IPS-15b (cell line): Measurements from ENCODE around the gene UXT.
A peak's percentile ranks its signal among the peaks of the same experiment; 100 is the strongest.
"Not testable (repeated sequence)": the region's sequence is repeated elsewhere in the genome, so short reads cannot be mapped to it uniquely, and the experiment has no call there.

ENCODE experiments used
- H3K27me3 ChIP-seq: one replicate; pipeline ENCODE4 v1.6.1; 2013; ENCODE audit warnings: low read length; ENCODE audit not compliant: control insufficient read depth, insufficient read depth
- H3K36me3 ChIP-seq: one replicate; pipeline ENCODE4 v1.6.1; 2013; ENCODE audit warnings: low read length; ENCODE audit not compliant: control insufficient read depth, insufficient read depth
- H3K4me1 ChIP-seq: one replicate; pipeline ENCODE4 v1.6.1; 2013; ENCODE audit warnings: mild to moderate bottlenecking, low read length; ENCODE audit not compliant: control insufficient read depth, insufficient read depth
- H3K4me3 ChIP-seq: one replicate; pipeline ENCODE4 v1.5.1; 2013; ENCODE audit warnings: low read depth, low read length
- H3K9ac ChIP-seq: one replicate; pipeline ENCODE4 v1.6.1; 2013; ENCODE audit warnings: low read depth, mild to moderate bottlenecking, low read length
- H3K9me3 ChIP-seq: one replicate; pipeline ENCODE4 v1.6.1; 2013; ENCODE audit warnings: mild to moderate bottlenecking, low read length; ENCODE audit not compliant: control insufficient read depth, insufficient read depth

The UXT gene

GRCh38 chrX:47665797-47666196 lies 6.8 kb upstream of the UXT start:
- not testable (repeated sequence) for H3K4me3 ChIP-seq, H3K4me1 ChIP-seq, H3K27me3 ChIP-seq, H3K36me3 ChIP-seq, H3K9me3 ChIP-seq, H3K9ac ChIP-seq

DNA sequence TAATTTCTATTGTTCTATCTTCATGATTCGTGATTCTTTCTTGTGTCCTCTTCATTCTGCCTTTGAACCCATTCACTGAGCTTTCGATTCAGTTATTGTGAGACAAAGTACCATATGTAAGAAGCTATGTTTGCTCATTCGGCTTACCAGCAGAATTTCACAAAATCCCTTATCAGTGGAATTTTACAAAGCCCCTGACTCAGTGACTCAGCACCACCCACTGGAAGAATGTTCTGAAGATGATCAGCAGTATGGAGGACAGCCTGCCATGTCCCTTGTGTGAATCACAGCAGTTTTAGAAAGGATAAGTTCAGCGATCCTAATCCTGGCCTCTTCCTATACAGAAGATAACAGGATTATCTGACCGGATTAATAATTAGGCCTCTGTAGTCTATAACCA lies 5.8 kb upstream of the UXT start:
- Histone ChIP-seq H3K36me3 (no peaks in the 10 kb centered on the region), H3K4me3 (no peak overlapping the region), H3K9me3 (no peaks in the 10 kb centered on the region), H3K4me1 (no peaks in the 10 kb centered on the region), H3K27me3 (no peaks in the 10 kb centered on the region), H3K9ac (no peak overlapping the region)

DNA sequence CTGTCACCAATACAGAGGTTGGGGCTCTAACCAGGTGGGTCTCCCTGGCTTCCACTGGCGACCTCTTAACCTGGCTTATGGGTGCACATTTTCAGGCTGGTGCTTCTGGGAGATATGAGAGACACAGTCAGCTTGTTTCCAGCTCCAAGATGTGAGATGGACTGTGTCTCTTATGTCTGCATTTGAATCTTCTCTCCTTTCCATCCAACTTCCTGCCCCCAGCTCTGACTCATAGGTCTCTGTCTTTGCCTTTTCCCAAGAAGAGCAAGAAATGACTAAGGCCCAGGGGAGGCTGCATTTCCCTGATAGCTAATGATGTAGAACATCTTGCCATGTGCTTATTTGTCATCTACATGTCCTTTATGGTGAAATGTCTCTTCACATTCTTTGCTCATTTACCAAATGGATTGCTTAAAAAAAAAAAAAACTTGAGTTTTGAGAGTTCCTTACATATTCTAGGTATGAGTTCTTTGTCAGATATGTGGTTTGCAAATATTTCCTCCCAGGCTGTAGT lies 3.2 kb upstream of the UXT start:
- no peaks in the 10 kb centered on the region for H3K9me3 ChIP-seq
- no peaks in the 10 kb centered on the region for H3K27me3 ChIP-seq
- no peaks in the 10 kb centered on the region for H3K36me3 ChIP-seq
- H3K4me3 ChIP-seq: no peak overlapping the region
- H3K9ac ChIP-seq: no peak overlapping the region
- H3K4me1 ChIP-seq: no peaks in the 10 kb centered on the region

GRCh38 chrX:47661539-47661938 lies 2.6 kb upstream of the UXT start:
- H3K9me3 ChIP-seq: no peaks in the 10 kb centered on the region
- peaks cover 7% of the 10 kb centered on the region for H3K36me3 ChIP-seq
- H3K4me1 ChIP-seq: no peaks in the 10 kb centered on the region
- no peaks in the 10 kb centered on the region for H3K27me3 ChIP-seq
- no peak overlapping the region for H3K4me3 ChIP-seq
- no peak overlapping the region for H3K9ac ChIP-seq

DNA sequence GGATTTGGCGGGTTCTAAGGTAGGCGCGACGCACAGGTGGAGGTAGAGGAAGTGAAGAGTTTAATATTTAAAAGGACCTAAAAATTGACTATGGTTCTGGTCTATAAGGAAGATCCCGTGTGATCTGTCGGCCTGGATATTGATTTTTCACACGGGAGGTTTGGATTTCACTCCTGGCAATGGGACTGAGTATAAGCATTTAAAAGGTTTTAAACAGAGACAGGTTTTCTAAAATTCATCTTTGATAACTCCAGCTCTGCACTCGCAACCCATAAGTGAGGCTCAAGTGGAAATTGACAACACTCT lies 394 bp upstream of the UXT start:
- H3K9me3 ChIP-seq: no peaks in the 10 kb centered on the region
- H3K9ac ChIP-seq: no peak overlapping the region
- peaks cover 10% of the 10 kb centered on the region for H3K36me3 ChIP-seq
- no peaks in the 10 kb centered on the region for H3K27me3 ChIP-seq
- no peaks in the 10 kb centered on the region for H3K4me1 ChIP-seq
- H3K4me3 ChIP-seq: peak overlapping the region; percentile 87

- H3K9me3 ChIP-seq: no peaks in the 10 kb centered on the region
- no peaks in the 10 kb centered on the region for H3K4me1 ChIP-seq
- H3K9ac ChIP-seq: no peak overlapping the region
- H3K27me3 ChIP-seq: no peaks in the 10 kb centered on the region
- peaks cover 10% of the 10 kb centered on the region for H3K36me3 ChIP-seq
- peak overlapping the region; percentile 87 for H3K4me3 ChIP-seq
Measured at GRCh38 chrX:47658301-47658683, 688 bp downstream of the UXT start.

DNA sequence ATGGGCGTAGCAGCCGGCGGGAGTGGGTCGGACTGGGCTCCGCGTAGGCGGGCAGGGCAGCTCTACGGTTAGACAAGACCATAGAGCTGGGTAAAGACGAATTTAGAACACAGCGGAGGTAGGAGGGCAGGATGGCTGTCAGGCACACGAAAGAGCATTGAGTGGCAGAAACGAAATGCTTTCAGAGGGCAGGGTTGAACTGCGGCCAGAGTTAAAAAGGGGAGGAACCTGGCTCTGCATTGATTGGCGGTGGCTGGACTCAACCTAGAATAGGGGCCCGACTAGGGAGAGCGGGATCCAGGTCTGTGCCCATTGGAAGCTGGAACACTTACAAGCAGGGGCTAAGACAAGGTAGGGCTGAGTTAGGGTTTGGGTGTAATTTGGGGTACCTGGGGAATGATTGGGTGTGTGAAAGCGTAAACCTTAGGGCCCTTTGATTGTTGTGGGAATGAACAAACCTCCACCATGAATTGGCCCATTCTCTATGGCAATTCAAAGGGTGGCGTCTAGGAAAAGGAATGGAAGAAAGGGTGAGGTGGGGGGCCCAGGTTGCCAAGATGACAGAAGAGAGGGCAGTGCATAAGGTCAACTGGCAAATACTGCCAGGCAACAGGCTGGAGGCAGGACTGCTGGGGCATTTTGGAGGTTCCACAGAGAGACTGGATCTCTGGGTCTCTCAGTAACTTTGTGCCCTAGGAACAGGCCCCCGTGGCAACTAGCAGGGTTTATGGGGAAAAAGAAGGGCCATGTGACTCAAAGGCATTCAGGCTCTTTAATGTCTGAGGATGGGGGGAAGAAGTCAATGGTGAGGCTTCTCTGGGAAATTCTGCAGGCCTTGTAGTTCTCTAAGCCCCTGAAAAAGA lies 7.7 kb downstream of the UXT start:
- Histone ChIP-seq H3K9me3 (no peaks in the 10 kb centered on the region), H3K4me3 (peak overlapping the region; percentile 48), H3K36me3 (peaks cover 2% of the 10 kb centered on the region), H3K4me1 (no peaks in the 10 kb centered on the region), H3K27me3 (no peaks in the 10 kb centered on the region), H3K9ac (no peak overlapping the region)

DNA sequence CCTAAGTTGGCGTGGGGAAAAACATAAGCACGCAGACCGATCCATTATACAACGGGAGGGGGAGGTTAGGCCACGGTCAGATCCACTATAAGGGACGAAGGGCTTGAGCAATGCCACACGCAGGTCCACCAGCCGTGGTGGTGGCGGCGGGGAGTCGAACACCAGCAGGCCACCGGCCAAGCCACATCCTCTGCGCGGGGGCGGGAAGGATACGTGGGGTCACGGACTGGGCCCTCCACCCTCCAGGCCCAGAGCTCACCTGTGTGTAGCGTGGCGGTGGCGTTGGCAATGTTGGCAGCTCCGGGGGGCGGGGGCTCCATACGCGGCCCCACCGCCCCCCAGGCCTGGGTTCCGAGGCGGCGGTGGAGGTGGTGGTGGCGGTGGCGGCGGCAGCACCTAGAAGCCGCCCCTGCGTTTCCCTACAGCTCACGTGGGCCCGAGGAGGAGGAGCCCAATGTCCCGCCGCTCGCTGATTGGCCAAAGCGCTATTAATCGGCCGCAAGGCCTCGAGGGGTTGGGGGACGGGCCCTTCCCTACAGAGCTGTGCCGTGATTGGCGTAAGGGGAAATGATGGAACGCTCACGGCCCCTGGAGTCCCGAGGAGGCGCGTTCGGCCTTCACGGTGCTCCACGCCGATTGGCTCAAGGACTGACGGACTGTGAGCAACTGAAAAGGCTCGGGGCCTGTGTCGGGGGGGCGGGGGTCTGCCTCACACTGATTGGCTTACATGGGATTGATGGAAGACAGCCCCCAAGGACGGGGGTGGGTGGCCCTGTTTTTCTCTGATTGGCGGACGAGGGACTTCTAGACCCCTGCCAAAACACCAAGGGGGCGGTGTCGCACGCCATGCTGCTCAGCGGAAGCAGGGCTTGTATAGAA lies 8.6 kb downstream of the UXT start, which contains the start of gene ELK1:
ELK1 (minus strand) TSS at position 400 of the 879 bp plus-strand sequence. CDS start 9,122 bp downstream, outside the sequence.
- Histone ChIP-seq H3K9ac (no peak within 1 kb of the TSS), H3K4me3 (peak within 1 kb of the TSS; percentile 70), H3K27me3 (no peaks in the 10 kb centered on the region), H3K9me3 (no peaks in the 10 kb centered on the region), H3K4me1 (no peaks in the 10 kb centered on the region), H3K36me3 (no peaks in the 10 kb centered on the region)

DNA sequence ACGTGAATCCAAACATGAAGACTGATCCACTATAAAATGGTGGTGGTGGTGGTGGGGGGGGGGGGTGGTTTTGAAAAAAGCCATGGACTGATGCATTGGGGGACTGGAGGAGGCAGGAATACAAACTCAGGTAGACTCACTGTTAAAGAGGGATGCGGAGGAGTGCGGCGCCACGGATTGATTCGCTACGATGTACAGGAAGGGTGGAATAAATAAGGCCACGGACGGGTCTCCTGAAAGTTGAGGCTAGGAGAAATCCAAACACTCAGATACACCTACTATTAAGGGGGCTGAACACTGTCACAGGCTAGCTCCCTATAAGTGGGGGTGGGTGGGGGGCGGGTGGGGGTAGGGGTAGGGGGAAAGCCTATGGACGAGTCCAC lies 9.2 kb downstream of the UXT start:
- Histone ChIP-seq H3K9me3 (no peaks in the 10 kb centered on the region), H3K9ac (no peak overlapping the region), H3K4me1 (no peaks in the 10 kb centered on the region), H3K36me3 (no peaks in the 10 kb centered on the region), H3K4me3 (peak overlapping the region; percentile 70), H3K27me3 (no peaks in the 10 kb centered on the region)

- H3K4me3 ChIP-seq: peak overlapping the region; percentile 70
- H3K9me3 ChIP-seq: no peaks in the 10 kb centered on the region
- no peak overlapping the region for H3K9ac ChIP-seq
- H3K27me3 ChIP-seq: no peaks in the 10 kb centered on the region
- H3K4me1 ChIP-seq: no peaks in the 10 kb centered on the region
- H3K36me3 ChIP-seq: peaks cover 4% of the 10 kb centered on the region
Measured at GRCh38 chrX:47649271-47649670, 9.7 kb downstream of the UXT start.

DNA sequence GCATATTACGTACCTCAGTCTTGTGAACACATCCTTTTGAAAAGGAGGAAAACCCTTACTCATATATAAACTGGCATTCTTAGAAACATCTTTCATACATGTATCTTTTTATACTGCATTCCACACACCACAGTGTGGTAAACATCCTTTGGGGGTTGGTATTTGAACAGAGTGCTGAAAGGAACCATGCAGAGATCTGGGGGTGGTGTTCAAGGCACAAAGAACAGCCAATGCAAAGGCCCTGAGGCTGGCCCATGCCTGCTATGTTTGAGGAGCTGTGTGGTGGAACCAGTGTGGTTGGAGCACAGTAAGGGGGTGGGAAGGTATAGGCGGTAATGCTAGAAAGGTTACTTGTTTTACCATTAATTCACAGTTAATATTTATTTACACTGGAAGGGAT lies 10.6 kb downstream of the UXT start:
- H3K9ac ChIP-seq: no peak overlapping the region

GRCh38 chrX:47646636-47647035 lies 12.3 kb downstream of the UXT start:
- Histone ChIP-seq H3K9ac (no peak overlapping the region), H3K9me3 (no peaks in the 10 kb centered on the region), H3K4me1 (no peaks in the 10 kb centered on the region), H3K27me3 (no peaks in the 10 kb centered on the region), H3K4me3 (no peak overlapping the region), H3K36me3 (peaks cover 4% of the 10 kb centered on the region)

More for the DNA sequence above, 10.6 kb downstream of the UXT start:
- Histone ChIP-seq H3K36me3 (peaks cover 4% of the 10 kb centered on the region), H3K4me1 (no peaks in the 10 kb centered on the region), H3K27me3 (no peaks in the 10 kb centered on the region), H3K9me3 (no peaks in the 10 kb centered on the region), H3K4me3 (no peak overlapping the region)
